Parathyroid adenoma (tissue), 2 donors: ENCODE measurements around the gene TAS2R41.
"Not testable (repeated sequence)": the region's sequence is repeated elsewhere in the genome, so short reads cannot be mapped to it uniquely, and the experiment has no call there.

ENCODE experiments used
- H2AFZ ChIP-seq: fragments of 300-600 bp; sonication (generic); one replicate; pipeline ENCODE4 v1.7.0; 2017; ENCODE audit warnings: antibody characterized with exemption, mild to moderate bottlenecking
- H3K27ac ChIP-seq: fragments of 300-600 bp; sonication (generic); one replicate; pipeline ENCODE4 v1.7.0; 2017
- H3K27me3 ChIP-seq: fragments of 300-600 bp; sonication (generic); one replicate; pipeline ENCODE4 v1.7.0; 2017; ENCODE audit warnings: low read length; ENCODE audit not compliant: control insufficient read depth, insufficient read depth
- H3K36me3 ChIP-seq: fragments of 300-600 bp; sonication (generic); one replicate; pipeline ENCODE4 v1.7.0; 2017; ENCODE audit warnings: low read length; ENCODE audit not compliant: control insufficient read depth, insufficient read depth
- H3K4me1 ChIP-seq: fragments of 300-600 bp; sonication (generic); one replicate; pipeline ENCODE4 v1.7.0; 2017; ENCODE audit warnings: control low read depth
- H3K4me2 ChIP-seq: fragments of 300-600 bp; sonication (generic); one replicate; pipeline ENCODE4 v1.7.0; 2017; ENCODE audit warnings: low read length
- H3K4me3 ChIP-seq: fragments of 300-600 bp; sonication (generic); one replicate; pipeline ENCODE4 v1.7.0; 2017; ENCODE audit warnings: low read depth, low read length
- H3K79me2 ChIP-seq: fragments of 300-600 bp; sonication (generic); one replicate; pipeline ENCODE4 v1.7.0; 2017; ENCODE audit warnings: control low read depth
- H3K9ac ChIP-seq: fragments of 300-600 bp; sonication (generic); one replicate; pipeline ENCODE4 v1.7.0; 2017; ENCODE audit warnings: mild to moderate bottlenecking
- H3K9me3 ChIP-seq: fragments of 300-600 bp; sonication (generic); one replicate; pipeline ENCODE4 v1.7.0; 2017; ENCODE audit warnings: low read length; ENCODE audit not compliant: control insufficient read depth
- TF ChIP-seq, protein P1 (sequence below): fragments of 300-600 bp; sonication (generic); IDR thresholded peaks from one replicate; pipeline ENCODE4 v1.7.0; 2017; ENCODE audit warnings: antibody characterized with exemption, mild to moderate bottlenecking
- donor health status: primary hyperparathyroidism.

TAS2R41 gene

DNA sequence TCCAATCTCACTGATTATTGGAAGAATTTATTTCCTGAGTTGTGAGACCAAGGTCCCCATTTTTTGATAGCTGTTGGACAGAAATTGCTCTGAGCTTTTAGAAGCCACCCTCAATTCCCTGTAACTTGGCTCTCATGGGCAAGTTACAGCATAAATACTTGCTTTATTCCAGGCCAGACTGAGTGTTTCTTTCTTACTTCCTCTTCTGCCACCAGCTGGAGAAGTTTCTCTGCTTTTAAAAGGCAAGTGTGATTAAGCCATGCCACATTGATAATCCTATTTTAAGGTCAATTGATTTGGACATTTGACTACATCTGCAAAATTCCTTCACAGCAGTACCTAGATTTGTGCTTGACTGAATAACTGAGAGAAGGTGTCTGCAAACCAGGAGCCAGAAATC lies 14.1 kb upstream of the TAS2R41 start:
- Histone ChIP-seq H3K4me1 (peaks cover 17% of the 10 kb centered on the region), H3K4me3 (no peak overlapping the region), H3K9me3 (no peaks in the 10 kb centered on the region), H3K4me2 (no peak overlapping the region), H3K79me2 (no peaks in the 10 kb centered on the region), H3K27me3 (no peaks in the 10 kb centered on the region), H3K27ac (no peak overlapping the region), H3K36me3 (no peaks in the 10 kb centered on the region), H3K9ac (no peak overlapping the region), H2AFZ (no peak overlapping the region)
- TF ChIP-seq, protein P1, sequence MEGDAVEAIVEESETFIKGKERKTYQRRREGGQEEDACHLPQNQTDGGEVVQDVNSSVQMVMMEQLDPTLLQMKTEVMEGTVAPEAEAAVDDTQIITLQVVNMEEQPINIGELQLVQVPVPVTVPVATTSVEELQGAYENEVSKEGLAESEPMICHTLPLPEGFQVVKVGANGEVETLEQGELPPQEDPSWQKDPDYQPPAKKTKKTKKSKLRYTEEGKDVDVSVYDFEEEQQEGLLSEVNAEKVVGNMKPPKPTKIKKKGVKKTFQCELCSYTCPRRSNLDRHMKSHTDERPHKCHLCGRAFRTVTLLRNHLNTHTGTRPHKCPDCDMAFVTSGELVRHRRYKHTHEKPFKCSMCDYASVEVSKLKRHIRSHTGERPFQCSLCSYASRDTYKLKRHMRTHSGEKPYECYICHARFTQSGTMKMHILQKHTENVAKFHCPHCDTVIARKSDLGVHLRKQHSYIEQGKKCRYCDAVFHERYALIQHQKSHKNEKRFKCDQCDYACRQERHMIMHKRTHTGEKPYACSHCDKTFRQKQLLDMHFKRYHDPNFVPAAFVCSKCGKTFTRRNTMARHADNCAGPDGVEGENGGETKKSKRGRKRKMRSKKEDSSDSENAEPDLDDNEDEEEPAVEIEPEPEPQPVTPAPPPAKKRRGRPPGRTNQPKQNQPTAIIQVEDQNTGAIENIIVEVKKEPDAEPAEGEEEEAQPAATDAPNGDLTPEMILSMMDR = no peak

DNA sequence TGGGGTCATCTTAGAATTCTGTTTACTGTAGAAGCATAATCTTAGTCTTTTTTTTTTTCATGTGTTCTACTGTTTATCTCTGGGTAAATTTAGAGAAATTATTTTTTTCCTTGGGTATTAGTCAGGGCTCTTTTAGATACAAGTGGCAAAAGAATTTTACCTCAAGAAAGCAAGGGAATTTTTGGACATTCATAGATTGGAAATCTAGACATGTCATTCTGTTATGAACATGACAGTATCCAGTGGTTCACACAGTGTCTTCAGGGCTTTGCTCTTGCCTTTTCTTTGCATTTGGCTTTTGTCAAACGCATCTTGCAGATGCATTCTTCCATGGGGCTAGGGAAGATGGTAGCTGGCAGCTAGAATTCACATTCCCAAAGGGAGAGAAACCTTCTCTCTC lies 13.7 kb upstream of the TAS2R41 start:
- Histone ChIP-seq H3K79me2 (no peaks in the 10 kb centered on the region), H3K9ac (no peak overlapping the region), H3K9me3 (no peaks in the 10 kb centered on the region), H3K27ac (no peak overlapping the region), H3K4me2 (no peak overlapping the region), H2AFZ (no peak overlapping the region), H3K4me3 (no peak overlapping the region), H3K4me1 (peaks cover 18% of the 10 kb centered on the region), H3K36me3 (no peaks in the 10 kb centered on the region), H3K27me3 (no peaks in the 10 kb centered on the region)
- TF ChIP-seq, protein P1 = no peak

DNA sequence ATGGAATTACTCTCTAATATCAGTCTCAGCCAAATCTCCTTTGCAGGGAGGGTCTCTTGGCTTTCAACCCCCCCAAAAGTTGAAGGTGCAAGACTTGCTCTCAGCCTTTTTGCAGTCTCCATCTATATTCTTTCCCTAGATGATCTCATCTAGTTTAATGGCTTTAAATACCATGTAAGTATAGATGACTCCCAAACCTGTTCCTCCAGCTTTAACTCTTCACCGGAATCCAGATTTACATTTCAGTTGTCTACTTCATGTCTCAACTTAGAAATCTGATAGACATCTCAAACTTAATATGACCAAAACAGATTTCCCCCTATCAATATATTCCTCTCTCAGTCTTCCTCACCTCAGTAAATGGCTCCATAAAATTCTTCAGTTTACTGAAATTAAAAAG lies 9.9 kb upstream of the TAS2R41 start:
- Histone ChIP-seq H3K4me1 (peaks cover 35% of the 10 kb centered on the region), H3K4me3 (peak overlapping the region; percentile 37), H3K36me3 (no peaks in the 10 kb centered on the region), H3K9ac (no peak overlapping the region), H3K27ac (peak overlapping the region; percentile 76), H3K9me3 (no peaks in the 10 kb centered on the region), H2AFZ (peak overlapping the region; percentile 21), H3K79me2 (no peaks in the 10 kb centered on the region), H3K27me3 (no peaks in the 10 kb centered on the region), H3K4me2 (peak overlapping the region; percentile 61)
- TF ChIP-seq, protein P1 = no peak

DNA sequence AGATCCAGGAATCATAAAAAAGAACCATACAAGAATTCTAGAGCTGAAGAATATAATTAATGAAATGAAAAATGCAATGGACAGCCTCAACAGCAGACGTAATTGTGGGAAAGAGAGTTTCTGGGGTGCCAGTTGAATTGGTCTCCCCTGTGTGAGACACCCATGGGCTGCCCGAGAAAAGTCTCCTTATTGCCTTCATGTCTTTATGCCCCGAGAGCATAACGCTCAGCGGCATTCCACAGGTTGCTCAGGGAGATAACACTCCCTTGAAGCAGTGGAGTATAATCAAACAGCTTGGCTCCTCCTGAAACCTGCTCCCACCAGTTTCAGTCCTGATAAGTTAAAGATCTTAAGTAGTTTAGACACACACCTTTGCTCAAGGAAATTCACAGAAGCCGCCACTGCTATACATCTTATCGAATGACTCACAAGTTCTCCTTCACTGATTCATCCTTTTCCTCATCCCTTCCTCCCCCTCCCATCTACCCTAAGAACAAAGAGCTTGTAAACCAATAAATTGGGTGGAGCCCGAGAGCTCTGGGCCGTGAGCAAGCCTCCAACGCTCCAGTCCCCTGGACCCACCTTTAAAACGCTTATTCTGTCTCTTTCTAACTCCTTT lies 5.5 kb upstream of the TAS2R41 start:
- H2AFZ ChIP-seq, H3K4me2 ChIP-seq, H3K9me3 ChIP-seq, H3K4me3 ChIP-seq, H3K27ac ChIP-seq, H3K36me3 ChIP-seq, H3K9ac ChIP-seq, H3K27me3 ChIP-seq, H3K79me2 ChIP-seq: not testable (repeated sequence)
- peaks cover 30% of the 10 kb centered on the region for H3K4me1 ChIP-seq

DNA sequence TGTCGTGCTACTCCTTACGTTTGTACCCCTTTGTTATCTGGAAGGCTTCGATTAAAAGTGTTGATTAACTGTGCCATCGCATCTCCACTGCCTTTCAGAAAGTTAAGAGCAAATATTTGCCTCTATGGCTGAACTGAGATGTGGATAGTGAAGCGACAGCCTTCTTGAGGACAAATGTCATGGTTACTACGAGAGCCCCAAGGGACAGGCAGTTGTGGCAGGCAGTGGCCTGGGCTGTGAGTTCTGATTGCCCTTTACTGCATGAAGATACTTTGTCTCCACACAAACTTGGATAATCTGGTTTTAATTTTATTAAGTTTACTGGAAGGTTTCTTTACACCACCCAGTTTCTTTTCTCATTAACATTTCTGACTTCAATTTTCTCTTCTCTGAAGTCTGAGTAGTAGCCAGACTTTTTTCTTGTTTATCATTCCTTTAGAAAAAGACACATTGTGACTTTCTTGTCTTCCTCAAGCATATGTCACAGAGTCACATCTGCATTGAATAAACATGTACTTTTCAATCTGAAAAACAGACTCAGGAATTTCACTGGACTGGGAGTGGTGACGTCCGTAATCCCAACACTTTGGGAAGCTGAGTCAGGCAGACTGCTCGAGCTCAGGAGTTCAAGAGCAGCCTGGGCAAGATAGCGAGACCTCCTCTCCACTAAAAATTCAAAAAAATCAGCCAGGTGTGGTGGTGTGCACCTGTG lies 1.5 kb downstream of the TAS2R41 start:
- no peaks in the 10 kb centered on the region for H3K27me3 ChIP-seq
- H2AFZ ChIP-seq = no peak overlapping the region
- H3K4me1 ChIP-seq = peaks cover 2% of the 10 kb centered on the region
- no peak overlapping the region for H3K4me3 ChIP-seq
- H3K36me3 ChIP-seq = no peaks in the 10 kb centered on the region
- no peak overlapping the region for H3K9ac ChIP-seq
- no peak overlapping the region for H3K27ac ChIP-seq
- H3K4me2 ChIP-seq = no peak overlapping the region
- H3K79me2 ChIP-seq = no peaks in the 10 kb centered on the region
- TF ChIP-seq, protein P1 = no peak
- H3K9me3 ChIP-seq = no peaks in the 10 kb centered on the region
